ENCODE results near the gene DCAF6. TPM values are rescaled to one million over a fixed set of nuclear protein-coding genes. Genes with fewer than 3 reads are reported as not detected.

Gene DCAF6
- total and polyA plus RNA-seq, 12 donors: 49.0 to 226 (median 197) TPM

DNA sequence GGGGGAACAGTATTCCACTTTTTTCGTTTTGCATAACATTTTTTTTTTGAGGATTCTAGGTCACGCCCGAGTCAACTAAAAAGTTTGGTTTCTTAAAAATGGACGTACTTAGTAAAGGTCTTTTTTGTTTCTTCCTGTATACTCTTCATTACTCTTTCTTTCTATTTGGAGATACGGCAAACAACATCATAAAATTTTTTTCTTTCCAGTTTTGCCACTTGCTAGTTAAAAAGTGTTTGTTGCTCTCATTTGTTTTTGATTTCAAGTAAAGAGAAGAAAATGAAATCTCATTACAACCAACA, 1.2 kb downstream of the DCAF6 start:
- TF ChIP-seq, protein P1, sequence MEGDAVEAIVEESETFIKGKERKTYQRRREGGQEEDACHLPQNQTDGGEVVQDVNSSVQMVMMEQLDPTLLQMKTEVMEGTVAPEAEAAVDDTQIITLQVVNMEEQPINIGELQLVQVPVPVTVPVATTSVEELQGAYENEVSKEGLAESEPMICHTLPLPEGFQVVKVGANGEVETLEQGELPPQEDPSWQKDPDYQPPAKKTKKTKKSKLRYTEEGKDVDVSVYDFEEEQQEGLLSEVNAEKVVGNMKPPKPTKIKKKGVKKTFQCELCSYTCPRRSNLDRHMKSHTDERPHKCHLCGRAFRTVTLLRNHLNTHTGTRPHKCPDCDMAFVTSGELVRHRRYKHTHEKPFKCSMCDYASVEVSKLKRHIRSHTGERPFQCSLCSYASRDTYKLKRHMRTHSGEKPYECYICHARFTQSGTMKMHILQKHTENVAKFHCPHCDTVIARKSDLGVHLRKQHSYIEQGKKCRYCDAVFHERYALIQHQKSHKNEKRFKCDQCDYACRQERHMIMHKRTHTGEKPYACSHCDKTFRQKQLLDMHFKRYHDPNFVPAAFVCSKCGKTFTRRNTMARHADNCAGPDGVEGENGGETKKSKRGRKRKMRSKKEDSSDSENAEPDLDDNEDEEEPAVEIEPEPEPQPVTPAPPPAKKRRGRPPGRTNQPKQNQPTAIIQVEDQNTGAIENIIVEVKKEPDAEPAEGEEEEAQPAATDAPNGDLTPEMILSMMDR (IDR thresholded peaks at IDR 0.05): no peak
- Histone ChIP-seq H3K9me3 (no peaks in the 10 kb centered on the region), H3K4me3 (peak overlapping the region; percentile 57 to 99 (median 88)), H3K27me3 (no peaks in the 10 kb centered on the region), H3K27ac (peak overlapping the region; percentile 91 to 99 (median 97)), H3K4me1 (peaks cover 0 to 51% (median 37%) of the 10 kb centered on the region in 9 donors), H3K36me3 (no peaks in the 10 kb centered on the region)
- ATAC-seq (no peak), DNase-seq (no peak)
- WGBS, 2 donors: 0 to 1% methylated on average over 5 of the region's 5 CpGs
- intact Hi-C loops (cut with DNase I): loop anchor here in 7 of 10 donors (2.0 to 10.0 kb wide), 9 partner anchors 35 to 223 kb away; partner anchors contain the start of gene MPZL1 (in 3 of the 7)

DNA sequence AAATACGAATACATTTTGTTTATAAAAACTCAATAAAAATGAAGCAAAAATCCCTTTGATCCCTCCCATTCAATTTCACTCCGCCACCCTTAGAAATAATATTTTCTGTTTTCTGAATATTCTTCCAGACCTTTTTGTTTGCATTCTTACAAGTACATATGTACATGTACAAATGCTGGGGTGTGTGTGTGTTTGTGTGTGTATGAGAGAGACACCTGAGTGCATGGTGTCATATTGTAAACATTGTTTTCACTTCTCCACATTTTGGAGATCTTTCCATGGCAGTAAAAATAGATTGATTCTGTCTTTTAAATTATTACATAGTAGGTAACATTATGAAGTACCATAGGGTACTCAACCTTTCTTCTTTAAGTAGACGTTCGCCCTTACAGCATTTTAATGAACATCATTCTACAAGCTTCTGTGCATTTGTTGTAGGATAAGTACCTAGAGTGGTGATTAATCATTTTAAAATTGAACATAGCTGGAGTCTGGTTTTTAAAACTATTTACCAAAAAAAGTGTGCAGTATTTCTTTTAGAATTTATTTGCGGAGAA, 1.7 kb downstream of the DCAF6 start:
- intact Hi-C loops (cut with DNase I): loop anchor here in 7 of 10 donors (5.0 to 10.0 kb wide), 8 partner anchors 34 to 223 kb away; partner anchors contain the start of gene MPZL1 (in 2 of the 7)
- no peak for ATAC-seq
- Histone ChIP-seq H3K36me3 (no peaks in the 10 kb centered on the region), H3K27me3 (no peaks in the 10 kb centered on the region), H3K27ac (peak overlapping the region in 9 of 10 donors; percentile 91 to 99 (median 97)), H3K4me1 (peaks cover 0 to 46% (median 32%) of the 10 kb centered on the region in 9 donors), H3K4me3 (peak overlapping the region; percentile 57 to 99 (median 88)), H3K9me3 (no peaks in the 10 kb centered on the region)
- no peak for DNase-seq
- 43 to 51% methylated on average over 5 of the region's 5 CpGs for WGBS, 2 donors
- TF ChIP-seq, protein P1 (IDR thresholded peaks at IDR 0.05): no peak

DNA sequence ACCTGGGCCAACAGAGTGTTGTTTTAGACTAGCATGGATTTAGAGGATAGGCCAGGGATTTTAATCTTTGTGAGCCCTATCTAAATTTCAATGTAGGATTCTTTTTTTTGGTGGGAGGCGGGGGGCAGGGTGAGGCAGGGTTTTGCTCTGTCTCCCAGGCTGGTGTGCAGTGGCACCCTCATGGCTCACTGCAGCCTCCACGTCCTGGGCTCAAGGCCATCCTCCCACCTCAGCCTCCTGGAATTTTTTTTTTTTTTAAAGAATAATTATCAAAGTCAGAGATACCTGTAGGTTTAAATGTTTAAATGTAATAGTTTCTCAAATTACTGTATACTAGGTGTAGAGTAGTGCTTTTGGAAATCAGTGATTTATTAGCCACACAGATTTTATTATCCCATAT, 3.8 kb downstream of the DCAF6 start:
- Histone ChIP-seq H3K4me1 (peaks cover 0 to 29% (median 18%) of the 10 kb centered on the region in 9 donors), H3K4me3 (no peak overlapping the region), H3K27ac (no peak overlapping the region), H3K9me3 (peaks cover 0 to 4% (median 0%) of the 10 kb centered on the region in 11 donors), H3K27me3 (no peaks in the 10 kb centered on the region), H3K36me3 (peaks cover 0 to 7% (median 0%) of the 10 kb centered on the region in 9 donors)
- ATAC-seq: no peak
- TF ChIP-seq, protein P1 (IDR thresholded peaks at IDR 0.05): no peak
- 92 to 100% methylated on average over 2 of the region's 2 CpGs for WGBS, 2 donors
- DNase-seq: no peak
- intact Hi-C loops (cut with DNase I): no loop called here

DNA sequence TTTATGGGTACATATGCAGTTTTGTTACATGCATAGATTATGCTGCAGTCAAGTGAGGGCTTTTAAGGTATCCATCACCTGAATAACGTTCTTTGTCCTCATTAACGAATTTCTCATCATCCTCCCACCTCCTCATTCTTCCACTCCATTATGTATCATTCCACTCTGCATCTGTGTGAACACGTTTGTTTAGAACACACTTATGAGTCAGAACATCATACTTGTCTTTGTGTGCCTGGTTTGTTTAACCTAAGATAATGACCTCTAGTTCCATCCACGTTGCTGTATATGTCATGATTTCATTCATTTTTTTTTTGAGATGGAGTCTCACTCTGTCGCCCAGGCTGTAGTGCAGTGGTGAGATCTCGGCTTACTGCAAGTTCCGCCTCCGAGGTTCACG, 7.1 kb downstream of the DCAF6 start:
- intact Hi-C loops (cut with DNase I): no loop called here
- 87 to 90% methylated on average over 9 of the region's 9 CpGs for WGBS, 2 donors

More for the DNA sequence above, 7.1 kb downstream of the DCAF6 start:
- ATAC-seq (no peak), DNase-seq (no peak)
- Histone ChIP-seq H3K27ac (no peak overlapping the region), H3K27me3 (no peaks in the 10 kb centered on the region), H3K36me3 (peaks cover 0 to 7% (median 0%) of the 10 kb centered on the region in 9 donors), H3K4me1 (peaks cover 0 to 29% (median 26%) of the 10 kb centered on the region in 9 donors), H3K9me3 (peaks cover 0 to 4% (median 0%) of the 10 kb centered on the region in 11 donors), H3K4me3 (no peak overlapping the region)
- TF ChIP-seq, protein P1 (IDR thresholded peaks at IDR 0.05): no peak

Measured in heart right ventricle (tissue), 16 donors.